T-helper 2 cell treated with Interferon-gamma antibody and Interleukin-4, amounts not matched to agents 5 μg/mL and 100 μg/mL, for 36 hours (primary cell): ENCODE data around the gene FYTTD1.

ENCODE experiments used
- DNase-seq: peaks from one replicate; pipeline ENCODE4 v3.0.0; 2021; ENCODE audit warnings: low spot score
- H3K27ac Mint-ChIP-seq: one replicate; pipeline ENCODE4 v1.8.0; 2021; ENCODE audit warnings: mild to moderate bottlenecking, mixed read lengths
- H3K27me3 Mint-ChIP-seq: one replicate; pipeline ENCODE4 v1.8.0; 2021; ENCODE audit warnings: low read depth, mixed read lengths
- H3K36me3 Mint-ChIP-seq: one replicate; pipeline ENCODE4 v1.8.0; 2021; ENCODE audit warnings: low read depth, mixed read lengths
- H3K4me1 Mint-ChIP-seq: one replicate; pipeline ENCODE4 v1.8.0; 2021; ENCODE audit warnings: low read depth, mixed read lengths
- H3K4me3 Mint-ChIP-seq: one replicate; pipeline ENCODE4 v1.8.0; 2022; ENCODE audit warnings: mild to moderate bottlenecking, moderate library complexity, mixed read lengths
- H3K9me3 Mint-ChIP-seq: one replicate; pipeline ENCODE4 v1.8.0; 2021; ENCODE audit warnings: mixed read lengths

Gene FYTTD1

DNA sequence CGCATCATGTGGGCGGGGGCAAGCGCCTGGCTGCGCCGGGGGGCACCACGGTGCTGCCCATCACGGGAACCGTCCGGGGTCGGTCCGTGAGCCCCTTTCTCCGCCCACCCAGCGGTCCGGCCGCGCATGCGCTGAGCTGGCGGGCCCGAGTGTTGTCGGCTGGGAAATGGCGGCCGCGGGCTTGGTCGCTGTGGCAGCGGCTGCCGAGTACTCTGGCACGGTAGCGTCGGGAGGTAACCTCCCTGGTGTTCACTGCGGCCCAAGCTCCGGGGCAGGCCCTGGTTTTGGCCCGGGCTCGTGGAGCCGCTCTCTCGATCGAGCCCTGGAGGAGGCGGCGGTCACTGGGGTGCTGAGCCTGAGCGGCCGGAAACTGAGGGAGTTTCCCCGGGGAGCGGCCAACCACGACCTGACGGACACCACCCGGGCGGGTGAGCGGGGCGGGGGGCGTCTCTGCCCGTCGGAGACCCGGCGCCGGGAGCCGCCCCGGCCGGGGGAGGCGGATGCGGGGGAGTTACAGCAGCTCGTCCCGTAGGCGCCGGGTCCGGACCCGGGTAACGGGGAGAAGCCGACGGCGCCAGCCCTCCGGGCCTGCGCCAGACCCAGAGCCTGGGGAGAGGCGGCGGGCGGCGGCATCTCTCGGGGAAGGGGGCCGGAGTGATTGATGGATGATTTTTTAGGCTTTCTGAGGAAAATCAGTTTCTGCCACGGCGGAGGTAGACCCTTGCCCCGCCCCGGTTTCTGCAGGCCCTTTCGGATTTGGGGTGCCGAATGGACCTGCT is 41.6 kb downstream of the FYTTD1 start, which contains the start of gene LRCH3:
Gene LRCH3, plus strand, starts transcription at position 142 of the 779 bp plus-strand sequence. Its CDS starts 25 bp downstream, at position 167.
- Mint-ChIP-seq H3K36me3 (peaks cover 14% of the 10 kb centered on the region), H3K27me3 (no peaks in the 10 kb centered on the region), H3K4me3 (peak within 1 kb of the TSS; percentile 98), H3K4me1 (peaks cover 29% of the 10 kb centered on the region), H3K9me3 (no peaks in the 10 kb centered on the region), H3K27ac (peak within 1 kb of the TSS; percentile 99)
- peak; percentile 85 for DNase-seq

- Mint-ChIP-seq H3K4me3 (peak overlapping the region; percentile 98), H3K27ac (peak overlapping the region; percentile 98), H3K9me3 (no peaks in the 10 kb centered on the region), H3K4me1 (peaks cover 30% of the 10 kb centered on the region), H3K36me3 (peaks cover 14% of the 10 kb centered on the region), H3K27me3 (no peaks in the 10 kb centered on the region)
- DNase-seq: no peak
Observed at GRCh38 chr3:197791892-197792647, 42.4 kb downstream of the FYTTD1 start.

DNA sequence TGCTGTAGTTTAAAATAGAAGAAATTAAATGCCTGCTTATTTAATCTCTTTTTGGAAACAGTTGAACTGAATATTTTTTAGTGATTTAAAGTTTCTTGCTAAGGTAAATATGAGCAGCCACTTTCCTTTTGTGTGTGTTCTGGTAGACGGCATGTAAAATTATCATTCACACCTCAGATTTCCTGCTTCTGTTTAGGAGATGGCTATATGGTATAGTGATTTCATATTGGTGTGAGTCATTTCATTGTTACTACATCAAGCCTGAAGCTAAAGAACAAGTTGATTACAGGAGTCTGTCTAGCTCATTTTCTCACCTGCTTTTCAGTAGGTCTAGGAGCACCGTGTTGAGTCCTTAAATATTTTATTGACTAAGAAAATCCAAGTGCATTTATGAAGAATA is 43.6 kb downstream of the FYTTD1 start:
- Mint-ChIP-seq H3K4me1 (peaks cover 31% of the 10 kb centered on the region), H3K27ac (peak overlapping the region; percentile 86)

GRCh38 chr3:197794115-197794514 is 44.4 kb downstream of the FYTTD1 start:
- Mint-ChIP-seq H3K36me3 (peaks cover 9% of the 10 kb centered on the region), H3K27me3 (no peaks in the 10 kb centered on the region), H3K4me1 (peaks cover 35% of the 10 kb centered on the region), H3K4me3 (no peak overlapping the region), H3K9me3 (no peaks in the 10 kb centered on the region), H3K27ac (no peak overlapping the region)
- no peak for DNase-seq

More for the DNA sequence above, 43.6 kb downstream of the FYTTD1 start:
- Mint-ChIP-seq H3K4me3 (peak overlapping the region; percentile 76), H3K36me3 (peaks cover 9% of the 10 kb centered on the region), H3K9me3 (no peaks in the 10 kb centered on the region), H3K27me3 (no peaks in the 10 kb centered on the region)
- no peak for DNase-seq

GRCh38 chr3:197795200-197795599 is 45.5 kb downstream of the FYTTD1 start:
- peaks cover 11% of the 10 kb centered on the region for H3K36me3 Mint-ChIP-seq
- H3K4me3 Mint-ChIP-seq: no peak overlapping the region
- DNase-seq: no peak
- H3K27me3 Mint-ChIP-seq: no peaks in the 10 kb centered on the region
- H3K4me1 Mint-ChIP-seq: peaks cover 36% of the 10 kb centered on the region
- H3K27ac Mint-ChIP-seq: no peak overlapping the region
- no peaks in the 10 kb centered on the region for H3K9me3 Mint-ChIP-seq

- peaks cover 12% of the 10 kb centered on the region for H3K36me3 Mint-ChIP-seq
- no peak for DNase-seq
- no peak overlapping the region for H3K4me3 Mint-ChIP-seq
- peak overlapping the region; percentile 36 for H3K27ac Mint-ChIP-seq
- H3K27me3 Mint-ChIP-seq: no peaks in the 10 kb centered on the region
- H3K4me1 Mint-ChIP-seq: peaks cover 35% of the 10 kb centered on the region
- no peaks in the 10 kb centered on the region for H3K9me3 Mint-ChIP-seq
Observed at GRCh38 chr3:197796087-197796486, 46.4 kb downstream of the FYTTD1 start.

- Mint-ChIP-seq H3K4me3 (no peak overlapping the region), H3K36me3 (peaks cover 6% of the 10 kb centered on the region), H3K4me1 (peaks cover 44% of the 10 kb centered on the region), H3K27ac (no peak overlapping the region), H3K9me3 (no peaks in the 10 kb centered on the region), H3K27me3 (no peaks in the 10 kb centered on the region)
- DNase-seq: no peak
Observed at GRCh38 chr3:197798863-197799262, 49.2 kb downstream of the FYTTD1 start.

GRCh38 chr3:197800379-197800778 is 50.7 kb downstream of the FYTTD1 start:
- H3K4me3 Mint-ChIP-seq: no peak overlapping the region
- H3K27ac Mint-ChIP-seq: no peak overlapping the region
- peaks cover 37% of the 10 kb centered on the region for H3K4me1 Mint-ChIP-seq
- H3K27me3 Mint-ChIP-seq: no peaks in the 10 kb centered on the region
- H3K36me3 Mint-ChIP-seq: peaks cover 7% of the 10 kb centered on the region
- no peaks in the 10 kb centered on the region for H3K9me3 Mint-ChIP-seq
- DNase-seq: no peak

- no peak for DNase-seq
- peaks cover 31% of the 10 kb centered on the region for H3K4me1 Mint-ChIP-seq
- H3K4me3 Mint-ChIP-seq: peak overlapping the region; percentile 7
Observed at GRCh38 chr3:197801891-197802778, 52.5 kb downstream of the FYTTD1 start.

DNA sequence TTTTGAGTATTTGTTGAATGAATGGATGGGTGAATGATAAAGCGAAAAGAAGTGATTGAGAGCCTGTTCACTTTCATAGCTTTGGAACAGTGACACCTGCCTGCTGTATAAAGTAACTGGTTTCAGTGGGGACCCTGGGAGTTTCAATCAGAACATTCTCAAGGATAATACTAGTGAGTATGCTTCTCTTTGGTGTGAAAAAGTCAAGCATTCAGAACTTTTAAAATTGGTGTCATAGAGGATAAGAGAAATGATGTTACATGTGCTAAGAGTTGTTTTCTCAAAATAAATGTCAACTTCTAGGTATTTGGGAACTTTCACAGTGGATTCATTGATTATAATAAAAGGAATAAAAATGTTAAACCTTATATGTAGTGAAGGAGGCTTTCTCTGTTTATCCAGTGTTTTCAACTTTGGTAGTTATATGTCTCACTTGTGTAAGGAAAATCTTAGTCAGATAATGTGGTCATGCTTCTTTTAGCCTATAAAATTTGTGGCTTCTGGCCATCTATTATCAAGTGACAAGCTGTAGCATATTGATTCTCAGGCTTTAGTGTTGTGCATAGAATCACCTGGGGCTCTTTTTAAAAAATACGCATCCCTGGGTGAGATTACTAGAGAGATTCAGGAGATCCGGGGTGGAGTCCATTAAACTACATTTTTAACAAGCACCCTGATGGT is 53.2 kb downstream of the FYTTD1 start:
- peaks cover 34% of the 10 kb centered on the region for H3K4me1 Mint-ChIP-seq
- H3K27me3 Mint-ChIP-seq: no peaks in the 10 kb centered on the region
- no peak overlapping the region for H3K4me3 Mint-ChIP-seq
- H3K27ac Mint-ChIP-seq: peak overlapping the region; percentile 41
- DNase-seq: no peak
- H3K36me3 Mint-ChIP-seq: peaks cover 7% of the 10 kb centered on the region
- no peaks in the 10 kb centered on the region for H3K9me3 Mint-ChIP-seq

More at GRCh38 chr3:197801891-197802778, 52.5 kb downstream of the FYTTD1 start:
- Mint-ChIP-seq H3K27ac (peak overlapping the region; percentile 51), H3K27me3 (no peaks in the 10 kb centered on the region), H3K36me3 (peaks cover 7% of the 10 kb centered on the region), H3K9me3 (no peaks in the 10 kb centered on the region)

GRCh38 chr3:197804511-197804910 is 54.8 kb downstream of the FYTTD1 start:
- Mint-ChIP-seq H3K4me1 (peaks cover 41% of the 10 kb centered on the region), H3K27ac (no peak overlapping the region), H3K27me3 (no peaks in the 10 kb centered on the region), H3K9me3 (no peaks in the 10 kb centered on the region), H3K36me3 (peaks cover 9% of the 10 kb centered on the region), H3K4me3 (no peak overlapping the region)
- no peak for DNase-seq

DNA sequence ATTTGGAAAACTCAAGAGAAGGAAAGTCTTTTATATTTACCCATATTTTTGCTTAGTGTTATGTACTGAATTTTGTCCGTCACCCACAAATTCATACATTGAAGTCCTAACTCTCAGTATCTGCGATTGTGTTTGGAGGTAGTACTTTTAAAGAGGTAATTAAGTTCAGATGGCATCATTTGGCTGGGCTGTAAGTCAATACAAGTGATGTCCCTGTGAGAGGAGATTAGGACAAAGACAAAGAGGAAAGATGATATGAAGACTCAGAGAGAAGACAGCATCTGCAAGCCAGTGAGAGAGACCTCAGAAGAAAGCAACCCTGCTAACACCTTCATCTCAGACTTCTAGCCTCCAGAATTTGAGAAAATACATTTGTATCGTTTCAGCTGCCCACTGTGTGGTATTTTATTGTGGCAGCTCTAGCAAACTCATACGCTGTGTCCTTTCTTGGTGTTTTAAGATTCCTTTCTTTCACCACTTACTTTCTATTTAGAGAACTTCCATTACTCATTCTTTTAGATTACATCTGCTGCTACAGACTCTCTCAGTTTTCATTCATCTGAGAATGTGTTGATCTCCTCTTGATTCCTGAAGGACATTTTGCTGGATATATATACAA is 58.4 kb downstream of the FYTTD1 start:
- H3K27me3 Mint-ChIP-seq: no peaks in the 10 kb centered on the region
- H3K4me3 Mint-ChIP-seq: no peak overlapping the region
- peaks cover 18% of the 10 kb centered on the region for H3K4me1 Mint-ChIP-seq
- H3K9me3 Mint-ChIP-seq: no peaks in the 10 kb centered on the region
- peaks cover 10% of the 10 kb centered on the region for H3K36me3 Mint-ChIP-seq
- no peak for DNase-seq
- H3K27ac Mint-ChIP-seq: peak overlapping the region; percentile 13
